Measurements from ENCODE around the gene ABR. TPM values are rescaled to one million over a fixed set of nuclear protein-coding genes. Genes with fewer than 3 reads are reported as not detected.

The ABR gene
- total and polyA plus RNA-seq, 2 of the 8 experiments (the other 6 are each of a cell fraction or from before 2014, with no cell fraction given), result 44.8 to 47.2 TPM

DNA sequence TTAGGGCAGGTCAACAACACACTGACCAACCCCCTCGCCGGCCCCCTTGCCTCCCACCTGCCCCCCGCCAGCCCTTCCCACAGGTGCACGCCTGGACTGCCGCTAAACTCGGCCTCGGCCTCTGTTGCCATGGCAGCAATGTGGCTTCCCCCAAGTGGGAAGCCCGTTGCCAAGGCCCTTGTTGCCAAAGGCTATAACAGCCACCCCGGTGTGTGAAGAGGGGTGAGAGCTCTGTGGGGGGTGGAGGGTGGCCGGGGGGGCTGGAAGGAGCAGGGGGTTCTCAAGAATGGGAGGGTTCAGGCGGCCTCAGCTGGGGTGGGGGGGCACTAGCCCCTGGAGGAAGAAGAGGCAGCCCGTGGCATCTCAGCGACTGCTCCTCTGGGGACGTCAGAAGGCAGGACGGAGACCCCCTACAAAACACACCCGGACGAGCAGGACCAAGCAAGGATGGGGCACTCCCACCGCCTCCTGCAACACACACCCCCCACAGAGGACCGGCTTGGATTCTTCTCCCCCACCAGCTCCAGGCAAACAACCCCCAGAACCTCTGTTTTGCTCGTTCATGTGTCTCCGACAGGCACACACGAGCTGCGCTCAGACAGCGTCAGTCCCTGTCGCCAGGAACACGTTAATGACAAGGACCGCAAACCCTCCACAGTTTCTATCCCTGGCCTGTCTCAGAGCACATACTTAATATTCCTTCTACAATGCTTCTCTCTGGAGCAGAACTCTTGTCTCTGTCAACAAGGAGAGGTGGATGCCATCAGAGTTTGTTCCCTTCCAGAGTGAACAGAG is 55.7 kb downstream of the ABR start:
- no peaks in the 10 kb centered on the region for H3K36me3 ChIP-seq (ENCODE audit: control insufficient read depth in 2 of 4, insufficient read depth in 4 of 4, low read length in 3 of 4)
- H3K79me1 ChIP-seq (ENCODE audit: low read depth, low read length), result 0 out of 2 replicates have a peak, but pooled peaks cover 2% of the 10 kb centered on the region
- H3K56ac ChIP-seq (replicated peaks; ENCODE audit: insufficient read length, low read depth, low read length), result no peak overlapping the region
- H3K4ac ChIP-seq (replicated peaks; ENCODE audit: insufficient read length, low read depth, low read length), result no peak overlapping the region
- H2BK20ac ChIP-seq (ENCODE audit: low read length), result no peak overlapping the region
- no peak overlapping the region for H2BK15ac ChIP-seq (ENCODE audit: low read length)
- no peak overlapping the region for H2BK5ac ChIP-seq (ENCODE audit: low read depth, low read length)
- H3K14ac ChIP-seq (ENCODE audit: insufficient read length), result no peak overlapping the region
- no peak overlapping the region for H2AFZ ChIP-seq (ENCODE audit: low read length)
- no peak overlapping the region for H4K91ac ChIP-seq (replicated peaks; ENCODE audit: insufficient read length, low read length)
- H3K79me2 ChIP-seq (ENCODE audit: control insufficient read depth in 1 of 2, insufficient read depth in 2 of 2, low read length in 2 of 2), result no peaks in the 10 kb centered on the region
- no peak overlapping the region for H3K27ac ChIP-seq (ENCODE audit: low read depth, low read length)
- no peaks in the 10 kb centered on the region for H3K23me2 ChIP-seq (ENCODE audit: low read depth, low read length)
- H3K9ac ChIP-seq (replicated peaks in 1 of 4; ENCODE audit: extremely low read depth in 1 of 4, low read depth in 3 of 4, low read length in 3 of 4), result no peak overlapping the region
- no peak overlapping the region for H4K5ac ChIP-seq (ENCODE audit: insufficient read length, low read depth, low read length)
- peak overlapping the region; percentile 4; the same call in 1 of the 2 replicates for H4K8ac ChIP-seq (ENCODE audit: extremely low read depth, insufficient read depth, low read length)
- no peak overlapping the region for H3K18ac ChIP-seq (ENCODE audit: extremely low read depth, low read length)
- no peaks in the 10 kb centered on the region for H3K9me3 ChIP-seq (ENCODE audit: insufficient read depth in 2 of 2, low read depth in 1 of 2, low read length in 1 of 2)
- no peak overlapping the region for H3K4me2 ChIP-seq (ENCODE audit: insufficient read depth in 1 of 2, low read depth in 2 of 2, low read length in 2 of 2)
- peaks cover 0 to 2% (median 0%) of the 10 kb centered on the region in 4 experiments; a peak in 1 of 7 replicates for H3K27me3 ChIP-seq (replicated peaks in 1 of 4; ENCODE audit: control insufficient read depth in 3 of 4, extremely low read depth in 1 of 4, insufficient read depth in 3 of 4, low read length in 3 of 4)
- peaks cover 0 to 7% (median 4%) of the 10 kb centered on the region in 4 experiments; a peak in 5 of 7 replicates for H3K4me1 ChIP-seq (replicated peaks in 1 of 4; ENCODE audit: control insufficient read depth in 3 of 4, insufficient read depth in 4 of 4, low read length in 3 of 4)
- H2BK120ac ChIP-seq (replicated peaks; ENCODE audit: low read depth, low read length), result no peak overlapping the region
- H4K20me1 ChIP-seq (replicated peaks in 1 of 2; ENCODE audit: control insufficient read depth in 1 of 2, insufficient read depth in 2 of 2, low read length in 2 of 2), result peaks cover 3 to 4% of the 10 kb centered on the region in 2 experiments
- CTCF ChIA-PET (ENCODE audit: partially characterized antibody), result interaction anchor here (1.5 to 8.5 kb wide), 6 partner anchors 11 to 77 kb away, joined by 4 to 178 read pairs (median 19); no protein-coding TSS in a partner anchor
- DNase-seq (ENCODE audit: low read depth in 1 of 2, low spot score in 2 of 2) (no peak), FAIRE-seq (no peak)
- no peak overlapping the region for H3K23ac ChIP-seq (ENCODE audit: insufficient read length)
- WGBS, 2 experiments (ENCODE audit: extremely low coverage in 1 of 2, insufficient coverage in 1 of 2, insufficient read length in 1 of 2, insufficient replicate concordance in 2 of 2, low coverage in 1 of 2, low lambda C conversion rate in 2 of 2, missing lambda C conversion rate in 1 of 2), result 89% methylated on average over 15 of the region's 27 CpGs; no CpG with 5 or more reads in 1 of the 2 experiments
- no peak overlapping the region for H2AK5ac ChIP-seq (ENCODE audit: low read depth, low read length)
- POLR2A ChIA-PET (ENCODE audit: partially characterized antibody), result interaction anchor here (0.6 to 1.2 kb wide), 3 partner anchors 54 to 70 kb away, joined by 3 to 4 read pairs (median 4); no protein-coding TSS in a partner anchor
- H2BK12ac ChIP-seq (ENCODE audit: low read depth, low read length), result no peak overlapping the region
- H3K4me3 ChIP-seq (ENCODE audit: extremely low read depth in 1 of 4, insufficient read depth in 2 of 4, low read depth in 3 of 4, low read length in 4 of 4), result no peak overlapping the region
- TF ChIP-seq SUZ12 (IDR thresholded peaks at IDR 0.05; ENCODE audit: low read length) (no peak), RBBP5 (IDR thresholded peaks at IDR 0.05; ENCODE audit: borderline replicate concordance, low read depth, low read length) (no peak), GTF2F1 (IDR thresholded peaks at IDR 0.05; ENCODE audit: borderline replicate concordance, low read depth, low read length) (no peak), JUND (IDR thresholded peaks at IDR 0.05; ENCODE audit: low read length) (no peak), TEAD4 (IDR thresholded peaks at IDR 0.05; ENCODE audit: low read depth, low read length) (no peak), EP300 (IDR thresholded peaks at IDR 0.05; ENCODE audit: borderline replicate concordance in 1 of 2, low read depth in 2 of 2, low read length in 2 of 2) (no peak), TAF7 (optimal IDR thresholded peaks at IDR 0.05; ENCODE audit: borderline replicate concordance, low read depth, low read length) (no peak), TCF12 (IDR thresholded peaks at IDR 0.05; ENCODE audit: low read depth, low read length) (no peak), JUN (IDR thresholded peaks at IDR 0.05; ENCODE audit: low read depth, low read length) (no peak), HDAC2 (IDR thresholded peaks at IDR 0.05; ENCODE audit: borderline replicate concordance in 1 of 2, low read depth in 2 of 2, low read length in 2 of 2) (no peak)
- TF ChIP-seq, protein P1, sequence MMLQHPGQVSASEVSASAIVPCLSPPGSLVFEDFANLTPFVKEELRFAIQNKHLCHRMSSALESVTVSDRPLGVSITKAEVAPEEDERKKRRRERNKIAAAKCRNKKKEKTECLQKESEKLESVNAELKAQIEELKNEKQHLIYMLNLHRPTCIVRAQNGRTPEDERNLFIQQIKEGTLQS (IDR thresholded peaks at IDR 0.05; ENCODE audit: insufficient read depth, low read depth, low read length), result no peak
